KBM-7 (cell line): ENCODE results near the gene EIF3L.

ENCODE experiments used
- DNase-seq: peaks from one replicate; pipeline ENCODE4 v3.0.0-alpha.2; 2015
- in situ Hi-C: fragments of 300-500 bp; cut with MboI; formaldehyde crosslinking; loops from 2 replicates; pipeline ENCODE4 v1.14.3; 2020; ENCODE audit warnings: low sequenced_read_pairs, low pct_unique_long_range_greater_than_20kb, mixed read lengths

Gene EIF3L

GRCh38 chr22:37846433-37846832, 2.8 kb upstream of the EIF3L start:
- in situ Hi-C loops, result no loop called here
- DNase-seq, result no peak

DNA sequence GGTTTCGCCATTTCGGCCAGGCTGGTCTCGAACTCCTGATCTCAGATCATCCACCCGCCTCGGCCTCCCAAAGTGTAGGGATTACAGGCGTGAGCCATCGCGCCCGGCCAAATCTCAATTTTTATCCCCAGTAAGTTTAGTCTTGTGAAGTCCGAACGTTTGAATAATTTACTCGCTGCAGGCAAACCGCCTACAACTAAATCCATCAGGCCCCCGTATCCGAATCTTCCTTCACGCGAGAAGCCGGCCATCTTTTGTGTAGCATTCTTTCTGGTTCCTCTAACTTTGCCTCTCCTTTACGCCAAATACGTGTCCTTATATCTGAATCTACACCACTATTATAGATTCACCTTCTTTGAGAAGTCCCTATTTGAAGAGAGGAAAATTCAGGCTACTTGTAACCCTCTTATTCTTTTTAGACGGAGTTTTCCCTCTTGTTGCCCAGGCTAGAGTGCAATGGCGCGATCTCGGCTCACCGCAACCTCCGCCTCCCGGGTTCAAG, 581 bp upstream of the EIF3L start:
- DNase-seq, result peak; percentile 15
- in situ Hi-C loops, result no loop called here

- no peak for DNase-seq
- in situ Hi-C loops, result no loop called here
These were observed 1.6 kb downstream of the EIF3L start for GRCh38 chr22:37850801-37851200.

DNA sequence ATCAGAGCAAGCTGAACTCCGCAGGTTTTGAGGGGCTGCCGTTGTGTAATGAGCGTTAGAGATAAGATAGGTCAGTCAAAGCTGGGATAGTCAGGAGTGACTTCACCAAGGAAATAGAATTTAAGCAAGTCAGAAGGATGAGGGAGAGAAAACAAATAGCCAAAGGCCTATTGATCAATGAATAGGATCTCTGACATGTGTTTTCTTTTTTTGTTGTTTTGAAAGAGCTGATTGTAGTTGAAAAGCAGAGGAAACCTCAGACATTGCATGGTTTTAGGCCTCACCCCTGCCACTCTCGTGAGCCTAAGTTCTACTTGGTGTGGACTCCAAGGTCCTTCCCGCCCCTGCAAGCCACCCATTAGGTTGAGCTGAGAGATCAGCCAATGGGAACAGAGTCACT, 3.2 kb downstream of the EIF3L start:
- in situ Hi-C loops, result no loop called here
- no peak for DNase-seq

GRCh38 chr22:37854946-37855345, 5.7 kb downstream of the EIF3L start:
- no peak for DNase-seq
- in situ Hi-C loops, result no loop called here

DNA sequence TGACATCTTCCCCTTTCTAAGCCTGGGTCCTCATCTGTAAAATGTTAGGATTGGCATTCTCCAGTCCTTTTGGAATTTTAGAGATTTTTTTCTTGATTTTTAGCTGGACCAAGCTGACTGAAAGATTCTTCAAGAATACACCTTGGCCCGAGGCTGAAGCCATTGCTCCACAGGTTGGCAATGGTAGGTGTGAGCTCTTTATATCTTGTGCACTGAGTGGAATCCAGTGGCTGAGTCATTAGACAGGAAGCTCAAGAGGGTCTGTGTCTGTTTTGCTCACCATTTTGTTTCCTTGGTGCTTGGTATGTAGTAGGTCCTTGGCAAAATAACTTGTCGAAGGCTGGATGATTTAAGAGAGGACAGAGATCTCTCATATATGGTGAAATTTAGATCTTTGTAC, 6.2 kb downstream of the EIF3L start:
- no peak for DNase-seq
- in situ Hi-C loops, result no loop called here

- DNase-seq, result no peak
- in situ Hi-C loops, result no loop called here
These were observed 11.7 kb downstream of the EIF3L start for GRCh38 chr22:37860796-37861421.

- DNase-seq, result no peak
- in situ Hi-C loops, result no loop called here
These were observed 13.5 kb downstream of the EIF3L start for GRCh38 chr22:37862570-37863325.

DNA sequence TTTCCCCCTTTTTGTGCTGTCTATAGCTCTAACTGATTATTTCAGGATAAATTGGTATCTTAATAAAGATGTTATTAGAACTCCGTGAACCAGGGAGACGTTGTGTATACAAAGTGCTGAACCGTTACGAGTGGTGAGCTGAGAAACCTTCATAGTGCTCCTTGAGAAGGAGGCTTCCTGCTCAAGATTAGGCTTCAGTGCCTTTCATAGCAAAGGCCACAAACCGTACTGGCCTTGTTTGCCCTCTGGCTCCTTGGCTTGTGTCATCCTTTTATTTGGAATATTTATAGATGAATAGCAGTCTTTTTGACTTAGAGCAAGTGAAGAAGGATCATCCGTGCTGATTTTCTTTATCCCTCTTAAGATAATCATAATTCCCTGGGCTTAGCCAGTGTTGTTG, 16.3 kb downstream of the EIF3L start:
- DNase-seq, result no peak
- in situ Hi-C loops, result no loop called here

- in situ Hi-C loops, result no loop called here
- no peak for DNase-seq
These were observed 21.1 kb downstream of the EIF3L start for GRCh38 chr22:37870273-37870672.

- no peak for DNase-seq
- in situ Hi-C loops, result no loop called here
These were observed 31.6 kb downstream of the EIF3L start for GRCh38 chr22:37880668-37881440.

GRCh38 chr22:37884420-37884819, 35.2 kb downstream of the EIF3L start:
- no peak for DNase-seq
- in situ Hi-C loops, result no loop called here

DNA sequence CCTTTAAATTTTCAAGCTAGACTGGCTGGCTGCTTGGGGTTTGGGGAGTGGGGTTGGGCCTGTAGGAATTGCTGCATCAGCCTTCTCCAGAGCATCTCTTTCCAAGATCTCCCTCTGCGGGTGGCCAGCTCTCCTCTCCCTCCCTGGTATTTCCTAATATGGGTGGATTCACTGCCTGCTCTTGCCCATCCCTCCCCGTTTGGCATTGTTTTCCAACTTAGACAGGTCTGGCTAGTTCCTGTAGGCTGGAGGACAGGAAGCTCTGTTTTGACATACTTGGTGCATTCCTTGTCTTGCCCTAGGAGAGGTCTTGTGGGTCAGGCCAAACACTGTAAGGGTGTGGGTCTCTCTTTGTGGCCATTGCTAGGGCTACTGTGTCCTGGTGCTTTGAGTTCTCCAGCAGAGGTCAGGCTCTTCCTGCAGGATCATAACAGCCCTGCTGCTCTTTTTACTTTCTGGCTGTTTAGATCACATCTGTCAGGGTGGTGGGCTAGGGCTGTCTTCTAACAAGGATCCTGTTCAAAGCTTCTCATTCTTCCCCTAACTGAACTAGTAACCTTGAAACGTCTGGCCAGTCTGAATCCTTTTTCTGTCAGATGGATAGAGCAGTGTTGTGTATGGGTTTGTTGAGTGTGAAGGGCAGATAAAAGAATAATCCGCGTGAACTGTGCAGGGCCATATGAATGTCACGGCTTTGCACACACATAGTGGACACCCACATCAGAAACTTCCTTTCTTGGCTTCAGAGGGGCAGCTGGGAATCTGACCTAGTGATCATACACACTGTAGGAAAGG, 38.6 kb downstream of the EIF3L start:
- in situ Hi-C loops, result no loop called here
- DNase-seq, result no peak

GRCh38 chr22:37891926-37892325, 42.7 kb downstream of the EIF3L start:
- in situ Hi-C loops, result no loop called here
- DNase-seq, result no peak

- in situ Hi-C loops, result no loop called here
- no peak for DNase-seq
These were observed 43.5 kb downstream of the EIF3L start for GRCh38 chr22:37892566-37893335.

- in situ Hi-C loops, result no loop called here
These were observed 44.4 kb downstream of the EIF3L start for GRCh38 chr22:37893583-37893983.

DNA sequence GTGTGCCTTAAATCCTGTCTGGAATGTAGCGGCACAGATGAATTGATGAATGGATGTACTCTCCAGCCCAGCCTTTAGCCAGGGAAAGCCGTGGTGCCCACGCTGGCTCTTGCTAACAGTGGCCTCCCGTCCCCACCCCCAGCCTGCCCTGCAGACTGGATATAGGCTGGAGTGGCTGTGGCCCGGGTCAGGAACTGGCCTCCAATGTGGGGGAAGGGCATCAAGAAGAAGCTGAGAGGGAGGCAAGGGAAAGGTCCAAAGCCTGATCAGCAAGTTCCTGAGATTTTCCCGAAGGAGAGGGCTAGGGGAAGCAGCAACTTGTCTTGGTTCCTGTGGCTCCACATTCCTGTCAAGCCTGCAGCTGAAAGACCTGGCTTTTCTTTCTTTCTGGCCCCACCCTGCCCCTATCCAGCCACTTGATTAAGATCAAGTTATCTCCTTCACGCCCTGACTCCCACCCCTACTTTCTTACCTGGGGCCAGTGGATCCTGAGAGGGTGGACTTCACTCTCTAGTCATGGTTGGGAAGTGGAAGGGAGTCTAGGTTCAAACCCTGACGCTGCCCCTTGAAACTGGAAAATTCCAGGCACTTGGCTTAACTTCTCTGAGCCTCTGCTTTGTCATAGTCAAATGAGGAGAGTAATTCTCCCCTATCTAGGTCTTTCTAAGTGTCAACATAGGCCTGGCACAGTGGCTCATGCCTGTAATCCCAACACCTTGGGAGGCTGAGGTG, 45.9 kb downstream of the EIF3L start:
- no peak for DNase-seq
- in situ Hi-C loops, result no loop called here

More at GRCh38 chr22:37893583-37893983, 44.4 kb downstream of the EIF3L start:
- no peak for DNase-seq

GRCh38 chr22:37896181-37896592, 47.0 kb downstream of the EIF3L start:
- in situ Hi-C loops, result no loop called here
- peak; percentile 70 for DNase-seq
